Stimulated activated CD4-positive, alpha-beta T cell treated with anti-CD3 and anti-CD28 coated beads, Interleukin-1b, Interleukin-23, amount 100 ng/mL, for 1 hour (primary cell): ENCODE results near the gene DMXL1.
"Not testable (repeated sequence)": the region's sequence is repeated elsewhere in the genome, so short reads cannot be mapped to it uniquely, and the experiment has no call there.

Experiments
- DNase-seq, 2 donors: peaks; one replicate each; pipeline ENCODE4 v3.0.0-alpha.2; 2020; ENCODE audit warnings: low read depth in 2 of 2

Gene DMXL1

DNA sequence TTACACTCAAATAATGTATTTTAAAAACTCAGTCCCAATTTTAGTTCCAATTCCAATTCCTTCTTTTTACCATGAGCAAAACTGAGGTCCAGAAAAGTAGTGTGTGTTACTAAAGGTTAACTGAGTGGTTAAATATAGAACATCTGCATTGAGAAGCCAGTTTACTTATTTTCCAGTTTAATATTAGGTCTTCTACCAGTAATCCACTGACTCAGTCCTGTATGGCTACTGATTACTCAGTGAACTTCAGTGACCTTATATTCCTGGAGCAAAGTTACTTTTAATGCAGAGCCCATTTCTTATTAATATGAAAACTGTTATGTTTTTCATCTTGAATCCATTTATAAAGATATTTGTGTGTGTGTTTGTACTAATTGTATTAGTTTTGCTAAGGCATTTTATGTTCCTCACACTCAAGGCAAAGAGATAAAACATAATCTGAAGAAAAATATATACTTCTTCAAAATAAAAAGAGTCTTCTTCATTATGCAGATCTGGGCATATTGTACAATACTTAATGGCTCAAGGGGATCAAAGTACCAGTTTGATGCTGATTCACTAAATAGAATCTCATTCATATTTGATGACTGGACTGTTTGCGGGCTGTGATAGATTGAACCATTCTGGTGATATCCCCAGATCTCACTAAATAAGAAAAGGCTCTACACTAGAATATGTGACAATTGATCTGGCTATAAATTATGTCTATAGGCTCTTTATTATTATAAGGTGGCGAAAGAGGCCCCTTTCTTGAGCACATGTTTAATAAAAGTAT, 60.8 kb downstream of the DMXL1 start:
- no peak for DNase-seq

DNA sequence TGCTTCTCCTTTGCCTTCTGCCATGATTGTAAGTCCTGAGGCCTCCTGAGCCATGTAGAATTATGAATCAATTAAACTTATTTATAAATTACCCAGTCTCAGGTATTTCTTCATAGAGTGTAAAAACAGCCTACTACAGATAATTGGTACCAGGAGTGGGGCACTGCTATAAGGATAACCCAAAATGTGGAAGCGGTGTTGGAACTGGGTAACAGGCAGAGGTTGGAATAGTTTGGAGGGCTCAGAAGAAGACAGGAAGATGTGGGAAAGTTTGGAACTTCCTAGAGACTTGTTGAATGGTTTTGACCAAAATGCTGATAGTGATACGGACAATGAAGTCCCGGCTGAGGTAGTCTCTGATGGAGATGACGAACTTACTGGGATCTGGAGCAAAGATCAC, 64.9 kb downstream of the DMXL1 start:
- not testable (repeated sequence) for DNase-seq

DNA sequence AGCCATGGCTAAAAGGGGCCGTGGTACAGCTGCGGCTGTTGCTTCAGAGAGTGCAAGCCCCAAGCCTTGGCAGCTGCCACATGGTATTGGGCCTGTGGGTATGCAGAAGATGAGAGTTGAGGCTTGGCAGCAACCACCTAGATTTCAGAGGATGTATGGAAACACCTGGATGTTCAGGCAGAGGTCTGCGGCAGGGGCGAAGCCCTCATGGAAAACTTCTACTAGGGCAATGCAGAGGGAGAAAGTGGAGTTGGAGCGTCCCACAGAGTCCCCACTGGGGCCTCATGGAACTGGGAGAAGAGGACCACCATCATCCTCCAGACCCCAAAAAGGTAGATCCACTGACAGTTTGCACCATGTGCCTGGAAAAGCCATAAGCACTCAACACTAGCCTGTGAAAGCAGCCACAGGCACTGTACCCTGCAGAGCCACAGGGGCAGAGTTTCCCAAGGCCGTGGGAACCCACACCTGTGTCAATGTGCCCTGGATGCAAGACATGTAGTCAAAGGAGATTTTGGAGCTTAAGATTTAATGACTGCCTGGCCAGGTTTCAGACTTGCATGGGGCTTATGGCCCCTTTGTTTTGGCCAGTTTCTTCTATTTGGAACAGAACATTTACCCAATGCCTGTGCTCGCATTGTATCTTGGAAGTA, 65.9 kb downstream of the DMXL1 start:
- no peak for DNase-seq

DNA sequence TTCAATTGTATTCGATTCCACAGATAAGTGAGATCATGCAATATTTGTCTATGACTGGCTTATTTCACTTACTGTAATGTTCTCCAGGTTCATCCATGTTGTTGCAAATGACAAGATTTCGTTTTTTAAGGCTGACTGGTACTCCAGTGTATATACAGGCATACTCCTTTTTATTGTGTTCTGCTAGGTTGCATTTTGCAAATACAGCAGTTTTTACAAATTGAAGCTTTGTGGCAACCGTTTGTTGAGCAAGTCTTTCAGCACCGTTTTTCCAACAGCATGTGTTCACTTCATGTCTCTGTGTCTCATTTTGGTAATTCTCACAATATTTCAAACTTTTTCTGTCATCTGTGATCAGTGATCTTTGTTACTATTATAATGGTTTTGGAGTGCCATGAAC, 82.7 kb downstream of the DMXL1 start:
- no peak for DNase-seq

DNA sequence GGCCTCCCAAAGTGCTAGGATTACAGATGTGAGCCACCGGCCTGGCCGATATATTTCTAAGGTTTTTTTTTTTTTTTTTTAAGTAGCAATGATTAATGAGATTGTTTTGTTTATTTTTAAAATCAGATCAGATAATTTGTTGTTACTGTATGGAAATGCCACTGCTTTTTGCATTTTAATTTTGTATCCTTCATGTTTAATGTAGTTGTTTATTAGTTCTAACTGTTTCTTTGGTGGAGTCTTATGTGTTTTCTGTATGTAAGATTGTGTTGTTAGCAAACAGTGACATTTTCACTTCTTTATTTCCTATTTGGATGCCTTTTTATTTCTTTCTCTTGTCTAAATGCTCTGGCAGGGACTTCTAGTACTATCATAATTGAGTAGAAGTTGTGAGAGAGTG, 87.3 kb downstream of the DMXL1 start:
- no peak for DNase-seq

DNA sequence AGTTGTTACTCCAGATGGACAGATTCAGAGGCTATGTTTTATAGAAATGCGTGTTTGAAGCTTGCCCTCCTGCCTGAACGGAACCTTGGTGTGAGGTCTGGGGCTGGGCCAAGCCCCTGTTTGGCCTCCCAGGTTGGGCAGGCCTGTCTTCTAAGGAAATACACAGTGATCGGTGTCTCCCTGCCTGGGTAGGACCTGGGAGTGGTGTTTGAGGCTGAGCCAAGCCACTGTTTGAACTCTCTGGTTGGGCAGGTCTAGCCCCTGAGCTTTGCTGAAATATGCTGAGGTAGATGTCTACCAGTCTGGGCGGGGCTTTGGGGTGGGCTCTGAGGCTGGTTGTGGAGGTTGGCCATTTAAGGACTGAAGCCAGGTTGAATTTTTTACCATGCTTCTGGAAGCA, 90.5 kb downstream of the DMXL1 start:
- no peak for DNase-seq

DNA sequence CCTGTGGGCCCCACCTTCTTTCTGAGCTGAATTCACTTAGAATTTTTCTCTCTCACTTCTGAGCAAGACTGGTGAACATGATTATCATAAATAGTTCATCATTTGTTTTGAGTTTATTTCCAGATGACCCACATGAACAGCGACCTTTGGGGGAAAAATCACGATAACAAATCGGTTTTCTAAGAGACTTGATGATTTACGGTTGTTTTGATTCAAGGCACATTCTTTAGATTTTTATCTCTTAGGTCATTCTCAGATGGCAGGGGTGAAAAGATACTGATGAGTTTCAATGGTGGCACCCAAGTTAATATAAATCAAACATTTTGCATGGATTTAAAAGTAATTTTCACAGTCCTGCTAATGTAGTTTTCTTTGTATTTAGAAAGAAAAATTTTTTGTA, 95.1 kb downstream of the DMXL1 start:
- DNase-seq: no peak

DNA sequence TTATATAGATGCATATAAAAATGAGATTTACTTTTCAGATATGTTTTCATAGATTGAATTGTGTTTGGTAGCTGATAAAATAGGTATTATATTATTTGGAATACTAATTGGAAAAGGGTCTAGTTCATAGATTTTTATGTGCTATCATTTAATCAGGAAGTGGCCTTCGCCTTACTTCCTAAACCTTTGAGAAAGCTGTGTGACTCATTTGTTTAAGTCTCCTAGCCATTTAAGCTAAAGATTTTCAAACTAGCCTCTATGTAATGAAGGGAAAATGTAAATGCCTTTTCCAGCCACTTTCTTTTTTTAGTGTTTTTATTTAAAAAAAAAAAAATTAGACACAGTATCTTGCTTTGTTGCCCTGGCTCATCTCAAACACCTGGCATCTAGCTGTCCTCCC, 97.5 kb downstream of the DMXL1 start:
- DNase-seq: no peak

DNA sequence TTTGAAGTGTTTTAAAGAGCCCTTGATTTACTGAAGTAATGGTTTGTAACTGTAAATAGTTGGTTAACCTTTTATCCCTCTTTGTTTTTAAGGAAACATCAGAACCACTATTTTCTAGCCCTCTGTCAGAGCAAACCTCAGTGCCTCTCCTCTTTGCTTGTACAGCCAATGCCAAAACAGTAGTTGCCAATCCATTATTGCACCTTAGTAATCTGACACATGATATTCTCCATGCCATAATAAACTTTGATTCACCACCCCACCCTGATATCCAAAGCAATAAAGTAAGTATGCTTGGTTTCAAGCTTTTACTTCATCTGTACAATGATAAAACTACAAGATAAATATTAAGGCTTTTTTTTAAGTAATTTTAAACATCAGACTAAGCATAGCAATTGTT, 100.8 kb downstream of the DMXL1 start:
- no peak for DNase-seq

DNA sequence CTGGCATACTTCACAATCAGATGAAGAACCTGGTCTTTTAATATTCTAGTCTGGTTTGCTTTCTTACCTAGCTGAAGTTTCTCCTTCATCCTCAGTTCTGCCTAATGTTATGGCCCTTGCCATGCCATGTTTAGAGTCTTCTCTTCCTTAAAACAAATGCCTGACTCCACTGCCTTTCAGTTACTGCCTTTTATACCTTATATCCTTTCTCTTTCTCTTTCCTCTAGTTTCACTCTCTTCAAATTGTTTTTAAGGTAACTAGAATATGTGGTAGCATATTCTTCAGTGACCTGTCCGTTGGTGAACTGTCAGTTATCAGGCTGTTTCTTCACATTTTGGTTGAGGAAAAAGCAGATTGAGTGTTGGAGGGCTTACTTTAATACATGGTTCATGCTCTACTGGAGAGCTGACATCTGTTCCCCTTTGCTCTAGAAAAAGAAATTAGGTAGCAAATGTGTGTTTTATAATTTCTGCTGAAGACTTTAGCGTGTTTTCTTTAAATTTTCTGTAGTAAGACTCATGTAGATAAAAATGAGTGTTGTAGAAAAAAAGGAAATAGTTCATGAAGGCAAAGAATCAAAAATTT, 103.8 kb downstream of the DMXL1 start:
- no peak for DNase-seq

DNA sequence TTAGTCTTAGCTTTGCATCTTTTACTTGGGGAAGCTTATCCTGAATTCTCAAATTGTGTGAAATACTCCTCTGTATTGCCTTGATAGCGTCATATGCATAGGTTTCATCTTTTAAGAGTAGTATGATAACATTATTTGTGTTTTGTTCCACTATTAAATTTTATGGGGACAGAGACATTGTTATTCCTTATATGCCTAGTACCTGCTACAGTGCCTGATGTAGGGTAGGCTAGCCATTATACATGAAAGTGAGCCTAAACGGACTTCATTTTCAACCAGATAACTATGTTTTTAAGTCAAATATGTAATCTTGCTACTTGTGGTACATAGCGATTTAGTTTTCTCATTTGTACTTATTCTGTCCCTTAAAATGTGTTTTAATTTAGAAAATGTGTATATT, 105.9 kb downstream of the DMXL1 start:
- DNase-seq: no peak

DNA sequence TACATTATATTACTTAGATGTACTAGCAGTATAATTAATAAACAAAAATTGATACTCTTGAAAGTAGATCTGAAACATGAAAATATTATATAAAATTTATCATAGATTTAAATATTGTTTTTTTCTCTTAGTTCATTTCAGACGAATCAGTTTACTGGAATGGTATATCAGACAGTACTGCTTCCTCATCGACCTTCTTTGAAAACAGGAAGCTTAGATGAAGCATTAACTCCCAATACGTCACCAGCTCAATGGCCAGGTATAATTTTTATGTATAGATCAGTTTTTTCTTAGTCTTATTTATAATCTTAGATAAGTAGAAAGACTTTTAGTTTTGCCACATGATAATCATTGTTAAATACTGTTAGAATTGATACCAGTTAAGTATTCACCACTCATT, 106.3 kb downstream of the DMXL1 start:
- no peak for DNase-seq

DNA sequence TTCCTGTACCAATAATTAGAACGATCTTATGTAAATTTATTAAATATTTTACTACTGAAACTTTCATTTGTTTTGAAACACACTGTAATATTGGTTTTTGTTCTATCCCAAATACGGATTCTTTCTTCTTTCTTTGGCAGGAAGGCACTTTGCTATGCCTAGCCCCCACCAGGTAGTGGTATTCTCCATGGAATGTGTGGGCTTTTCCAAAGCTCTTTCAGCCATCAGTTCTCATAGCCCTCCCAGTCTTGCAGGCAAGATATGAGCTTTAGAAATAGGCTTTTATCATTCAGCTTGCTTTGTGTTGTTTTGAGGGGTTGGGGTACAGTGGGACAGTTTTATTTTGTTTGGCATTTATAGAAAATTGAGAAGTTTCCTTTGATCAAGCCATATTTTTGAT, 107.5 kb downstream of the DMXL1 start:
- DNase-seq: no peak

DNA sequence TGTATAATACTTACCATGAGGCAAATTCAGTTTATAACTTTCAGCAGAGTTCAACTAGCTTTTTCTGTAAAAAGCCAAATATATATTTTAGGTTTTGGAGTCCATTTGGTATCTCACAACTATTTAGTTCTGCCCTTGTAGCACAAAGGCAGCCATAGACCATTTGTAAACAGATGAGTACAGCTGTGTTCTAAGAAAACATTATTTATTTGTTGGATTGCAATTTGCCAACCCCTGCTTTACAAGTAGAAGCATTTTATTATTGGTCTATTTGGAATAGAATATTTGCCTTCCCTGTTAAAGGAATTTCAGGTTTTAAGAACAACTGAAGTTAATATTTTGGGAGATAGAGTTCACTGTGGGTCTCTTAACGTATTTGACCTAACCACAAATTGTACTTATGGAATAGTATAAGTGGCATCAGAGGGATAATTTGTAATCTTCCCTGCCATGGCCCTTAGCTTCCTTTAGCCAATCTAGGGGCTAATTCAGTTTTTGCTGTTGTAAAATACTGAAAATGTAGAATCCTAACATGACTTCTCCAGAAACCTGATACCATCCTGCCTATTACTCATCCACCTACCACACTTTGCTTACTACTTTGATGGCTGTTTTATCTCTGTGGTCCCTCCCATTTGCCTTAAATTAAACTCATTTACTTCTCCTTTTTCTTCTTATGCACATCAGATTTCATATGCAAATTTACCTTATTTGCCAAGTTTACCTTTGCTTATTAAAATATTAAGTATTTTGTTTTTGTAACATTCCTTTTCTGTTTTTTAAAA, 109.2 kb downstream of the DMXL1 start:
- DNase-seq: no peak

DNA sequence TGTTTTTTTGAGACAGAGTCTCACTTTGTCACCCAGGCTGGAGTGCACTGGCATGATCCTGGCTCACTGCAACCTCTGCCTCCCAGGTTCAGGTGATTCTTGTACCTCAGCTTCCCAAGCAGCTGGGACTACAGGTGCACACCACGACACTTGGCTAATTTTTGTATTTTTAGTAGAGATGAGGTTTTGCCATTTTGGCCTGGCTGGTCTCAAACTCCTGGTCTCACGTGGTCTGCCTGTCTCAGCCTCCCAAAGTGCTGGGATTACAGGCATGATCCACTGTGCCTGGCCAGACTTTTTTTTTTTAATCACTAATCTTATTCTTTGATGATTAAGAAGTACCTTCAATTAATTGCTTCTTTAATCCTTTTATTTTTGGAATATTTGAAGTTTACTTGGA, 114.6 kb downstream of the DMXL1 start:
- DNase-seq: not testable (repeated sequence)

DNA sequence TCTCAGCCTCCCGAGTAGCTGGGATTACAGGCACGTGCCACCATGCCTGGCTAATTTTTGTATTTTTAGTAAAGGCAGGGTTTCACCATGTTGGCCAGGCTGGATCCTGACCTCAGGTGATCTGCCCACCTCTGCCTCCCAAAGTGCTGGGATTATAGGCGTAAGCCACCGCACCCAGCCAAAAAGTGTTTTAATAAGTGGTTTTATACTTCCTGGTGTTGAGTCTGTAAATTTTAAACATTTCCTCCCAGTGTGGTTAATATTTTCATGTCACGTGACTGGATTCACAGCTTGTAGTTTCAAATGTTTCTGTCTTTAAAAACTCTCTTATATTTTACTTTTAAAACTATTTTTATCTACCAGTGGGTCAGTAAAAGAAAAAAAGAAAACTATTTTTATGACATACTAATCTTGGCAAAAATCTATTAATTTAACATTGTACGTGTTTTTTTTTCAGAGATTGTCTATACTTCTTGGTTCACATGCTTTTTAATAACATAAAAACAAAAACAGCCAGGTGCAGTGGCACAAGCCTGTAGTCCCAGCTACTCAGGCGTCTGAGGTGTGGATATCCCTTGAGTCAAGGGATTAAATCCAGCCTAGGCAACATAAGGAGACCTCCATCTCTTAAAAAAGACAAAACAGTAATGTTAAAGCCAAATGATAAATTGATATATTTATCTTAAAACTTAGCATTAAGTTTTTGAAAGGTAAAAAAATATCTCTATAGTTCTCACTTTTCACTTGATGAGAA, 117.1 kb downstream of the DMXL1 start:
- no peak for DNase-seq

DNA sequence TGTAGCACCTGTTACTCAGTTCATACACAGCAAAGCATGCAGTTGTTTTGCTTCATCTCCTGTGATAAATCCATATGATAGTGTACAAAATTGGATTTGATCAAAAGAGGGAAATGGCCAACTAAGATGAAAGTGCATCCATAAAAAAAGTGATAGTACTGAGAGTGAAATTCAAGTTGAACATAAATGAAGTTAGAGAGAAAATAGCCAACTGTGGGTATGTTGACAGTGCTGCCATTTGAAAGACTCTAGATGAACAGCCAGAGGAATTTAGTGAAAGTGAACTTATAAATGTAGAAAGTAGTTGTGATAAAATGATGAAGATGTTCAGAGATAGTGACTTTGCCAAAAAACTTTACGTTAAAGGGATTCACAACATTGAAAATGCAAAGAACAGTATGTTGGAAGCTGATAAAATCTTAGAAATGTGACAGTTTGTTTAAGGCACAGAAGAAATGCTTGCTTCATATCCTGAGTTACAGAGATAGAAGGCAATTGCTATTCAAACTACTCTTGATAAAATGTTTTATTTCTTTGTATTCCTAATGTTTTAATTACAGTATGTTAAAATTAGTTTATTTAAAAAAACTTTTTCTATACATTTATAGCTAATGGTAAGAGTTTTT, 119.7 kb downstream of the DMXL1 start:
- DNase-seq: no peak

DNA sequence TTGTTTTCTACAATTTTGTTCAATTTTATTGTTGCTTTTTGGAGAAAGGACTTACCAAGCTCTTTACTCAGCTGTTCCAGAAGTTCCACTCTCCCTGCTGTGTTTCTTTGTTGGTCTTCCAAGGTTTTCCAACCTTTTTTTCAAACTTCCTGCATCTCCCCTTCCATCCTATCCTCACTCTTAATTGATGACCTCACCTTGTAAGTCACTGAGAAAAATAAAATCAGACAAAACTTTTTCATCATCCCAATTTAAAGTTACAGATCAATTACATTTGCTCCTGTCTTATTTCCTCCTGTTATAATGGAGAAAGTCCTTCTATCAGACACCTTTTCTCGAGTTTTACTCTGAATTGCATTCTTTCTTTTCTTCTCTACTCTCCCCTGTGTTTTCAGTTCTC, 121.1 kb downstream of the DMXL1 start:
- no peak for DNase-seq

DNA sequence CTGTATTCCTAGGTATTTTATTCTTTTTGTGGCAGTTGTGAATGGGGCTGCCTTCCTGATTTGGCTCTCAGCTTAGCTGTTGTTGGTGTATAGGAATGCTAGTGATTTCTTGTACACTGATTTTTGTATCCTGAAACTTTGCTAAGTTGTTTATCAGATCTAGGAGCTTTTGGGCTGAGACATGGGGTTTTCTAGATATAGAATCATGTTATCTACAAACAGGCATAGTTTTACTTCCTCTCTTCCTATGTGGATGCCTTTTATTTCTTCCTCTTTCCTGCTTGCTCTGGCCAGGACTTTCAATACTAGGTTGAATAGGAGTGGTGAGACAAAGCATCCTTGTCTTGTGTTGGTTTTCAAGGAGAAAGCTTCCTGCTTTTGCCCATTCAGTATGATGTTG, 129.9 kb downstream of the DMXL1 start:
- no peak for DNase-seq

DNA sequence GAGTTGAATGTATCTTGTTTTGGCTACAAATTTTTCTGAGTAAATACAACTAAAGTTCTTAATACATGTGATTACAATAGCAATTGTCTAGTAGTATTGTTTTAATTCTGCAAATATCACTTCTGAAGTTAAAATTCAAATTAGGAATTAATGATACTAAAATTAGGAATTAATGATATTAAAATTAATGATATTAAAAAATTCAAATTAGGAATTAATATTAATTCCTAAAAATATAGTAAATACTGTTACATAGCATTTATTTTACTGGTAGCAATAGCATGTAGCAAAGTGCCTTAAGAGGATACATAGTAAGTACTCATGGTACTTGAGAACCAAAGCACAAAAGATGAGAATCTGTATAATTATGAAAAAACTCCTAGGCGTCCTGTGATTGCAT, 136.2 kb downstream of the DMXL1 start:
- no peak for DNase-seq

DNA sequence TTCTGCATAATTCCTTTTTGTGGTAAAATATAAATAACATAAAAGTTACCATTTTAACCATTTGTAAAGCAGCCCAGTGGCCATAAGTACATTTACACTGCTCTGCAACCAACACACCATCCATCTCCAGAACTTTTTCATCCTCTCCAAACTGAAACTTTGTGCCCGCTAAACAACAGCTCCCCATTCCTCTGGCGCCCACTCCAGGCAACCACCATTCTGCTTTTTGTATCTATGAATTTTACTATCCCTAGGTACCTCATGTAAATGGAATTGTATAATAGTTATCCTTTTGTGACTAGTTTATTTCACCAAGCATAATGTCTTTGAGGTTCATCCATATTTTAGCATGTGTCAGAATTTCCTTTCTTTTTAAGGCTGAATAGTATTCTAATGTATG, 141.1 kb downstream of the DMXL1 start:
- no peak for DNase-seq
